GM23338 (cell line): ENCODE measurements around the gene C1orf21. TPM values are rescaled to one million over a fixed set of nuclear protein-coding genes. Genes with fewer than 3 reads are reported as not detected.

Source experiments
- ATAC-seq: fragments of 200-7000 bp; cut with Tn5 transposase; 3 replicates; pipeline ENCODE4 v1.9.1; 2020
- DNase-seq: peaks from one replicate; pipeline ENCODE4 v3.0.0-alpha.2; 2015; ENCODE audit warnings: low spot score
- H2AFZ ChIP-seq: fragments of 200-600 bp; sonication (generic); 2 replicates; pipeline ENCODE4 v1.8.0; 2016; ENCODE audit warnings: antibody characterized with exemption, mild to moderate bottlenecking, moderate library complexity
- H3F3A ChIP-seq: fragments of 200-600 bp; sonication (generic); replicated peaks from 2 replicates; pipeline ENCODE4 v1.8.0; 2017; ENCODE audit warnings: antibody characterized with exemption, mixed run types, low read depth
- H3K27ac ChIP-seq: fragments of 200-600 bp; sonication (generic); 2 replicates; pipeline ENCODE4 v1.6.1; 2016; ENCODE audit warnings: low read depth
- H3K27me3 ChIP-seq: fragments of 200-600 bp; sonication (generic); 2 replicates; pipeline ENCODE4 v1.8.0; 2016; ENCODE audit warnings: mild to moderate bottlenecking, mixed run types, moderate library complexity; ENCODE audit not compliant: insufficient read depth
- H3K36me3 ChIP-seq: fragments of 200-600 bp; sonication (generic); 2 replicates; pipeline ENCODE4 v1.8.0; 2016; ENCODE audit warnings: mild to moderate bottlenecking; ENCODE audit not compliant: insufficient read depth
- H3K4me1 ChIP-seq: fragments of 200-600 bp; sonication (generic); 2 replicates; pipeline ENCODE4 v1.8.0; 2016; ENCODE audit warnings: mild to moderate bottlenecking, moderate library complexity; ENCODE audit not compliant: insufficient read depth
- H3K4me2 ChIP-seq: fragments of 200-600 bp; sonication (generic); 2 replicates; pipeline ENCODE4 v1.7.1; 2017; ENCODE audit warnings: mixed run types
- H3K4me3 ChIP-seq: fragments of 200-600 bp; sonication (generic); 2 replicates; pipeline ENCODE4 v1.6.1; 2016; ENCODE audit warnings: mixed run types
- H3K79me2 ChIP-seq: fragments of 200-600 bp; sonication (generic); replicated peaks from 2 replicates; pipeline ENCODE4 v1.8.0; 2017; ENCODE audit warnings: mild to moderate bottlenecking; ENCODE audit not compliant: insufficient read depth
- H3K9me2 ChIP-seq: fragments of 200-600 bp; sonication (generic); 2 replicates; pipeline ENCODE4 v1.8.0; 2017; ENCODE audit not compliant: insufficient read depth
- H4K20me1 ChIP-seq: fragments of 200-600 bp; sonication (generic); replicated peaks from 2 replicates; pipeline ENCODE4 v1.8.0; 2017; ENCODE audit warnings: mild to moderate bottlenecking; ENCODE audit not compliant: insufficient read depth
- H3K27ac Mint-ChIP-seq: 2 replicates; pipeline ENCODE4 v1.8.0; 2020; ENCODE audit warnings: inconsistent platforms, mild to moderate bottlenecking, moderate library complexity, mixed read lengths
- H3K27me3 Mint-ChIP-seq: 3 replicates; pipeline ENCODE4 v1.8.0; 2022; ENCODE audit warnings: low read depth, mild to moderate bottlenecking, moderate library complexity, mixed read lengths, inconsistent platforms; ENCODE audit not compliant: insufficient read depth, poor library complexity
- H3K36me3 Mint-ChIP-seq: 3 replicates; pipeline ENCODE4 v1.8.0; 2021; ENCODE audit warnings: low read depth, mild to moderate bottlenecking, inconsistent platforms, moderate library complexity, mixed read lengths
- H3K4me1 Mint-ChIP-seq: 3 replicates; pipeline ENCODE4 v1.8.0; 2020; ENCODE audit warnings: mild to moderate bottlenecking, inconsistent platforms, mixed read lengths
- H3K4me3 Mint-ChIP-seq: 3 replicates; pipeline ENCODE4 v1.8.0; 2021; ENCODE audit warnings: moderate library complexity, mild to moderate bottlenecking, inconsistent platforms, mixed read lengths
- H3K9me3 Mint-ChIP-seq: 3 replicates; pipeline ENCODE4 v1.8.0; 2020; ENCODE audit warnings: moderate library complexity, mild to moderate bottlenecking, inconsistent platforms, mixed read lengths
- CREB1 ChIP-seq: fragments of 250-450 bp; sonication (Bioruptor Pico); IDR thresholded peaks from 2 replicates; pipeline ENCODE4 v1.5.0; 2020; ENCODE audit warnings: low read depth, mild to moderate bottlenecking, moderate library complexity
- EZH2 ChIP-seq: fragments of 200-600 bp; sonication (generic); IDR thresholded peaks from one replicate; pipeline ENCODE4 v1.8.0; 2017; ENCODE audit warnings: antibody characterized with exemption, mild to moderate bottlenecking, low read depth; ENCODE audit not compliant: unreplicated experiment
- EZH2phosphoT487 ChIP-seq: fragments of 200-600 bp; sonication (generic); IDR thresholded peaks from one replicate; pipeline ENCODE4 v1.8.1; 2018; ENCODE audit warnings: antibody characterized with exemption; ENCODE audit not compliant: unreplicated experiment
- JUNB ChIP-seq: IDR thresholded peaks from one replicate; pipeline ENCODE4 v1.6.1; 2016; ENCODE audit warnings: antibody characterized with exemption; ENCODE audit not compliant: unreplicated experiment
- NANOG ChIP-seq: IDR thresholded peaks from 2 replicates; pipeline ENCODE4 v1.6.1; 2016; ENCODE audit warnings: antibody characterized with exemption, borderline replicate concordance
- POLR2AphosphoS5 ChIP-seq: IDR thresholded peaks from 2 replicates; pipeline ENCODE4 v1.6.1; 2016; ENCODE audit warnings: antibody characterized with exemption, low read depth
- STAT1 ChIP-seq: IDR thresholded peaks from one replicate; pipeline ENCODE4 v1.6.1; 2016; ENCODE audit warnings: antibody characterized with exemption; ENCODE audit not compliant: unreplicated experiment
- ZNF114 ChIP-seq: fragments of 250-450 bp; sonication (Bioruptor Pico); IDR thresholded peaks from 2 replicates; pipeline ENCODE4 v1.5.0; 2020; ENCODE audit warnings: mild to moderate bottlenecking, moderate library complexity
- ZNF331 ChIP-seq: fragments of 250-450 bp; sonication (Bioruptor Pico); IDR thresholded peaks from 2 replicates; pipeline ENCODE4 v1.5.0; 2020; ENCODE audit warnings: low read depth, mild to moderate bottlenecking, moderate library complexity
- polyA plus RNA-seq: library from polyadenylated mRNA; unstranded; fragments of >200 nt; fragmentation: Nextera tagmentation; extraction: Ambion mirVana; gene quantifications from 2 replicates; pipeline ENCODE4 v1.2.1, GENCODE V29; 2016
- total RNA-seq: library from RNA; depleted of rRNA; stranded (reverse); fragments of >200 nt; shearing (Covaris generic); gene quantifications from 2 replicates; pipeline ENCODE4 v1.2.3, GENCODE V29; 2014
- TF ChIP-seq, protein P1 (sequence below): fragments of 250-450 bp; sonication (Bioruptor Pico); IDR thresholded peaks from 2 replicates; pipeline ENCODE4 v1.5.0; 2020; ENCODE audit warnings: mild to moderate bottlenecking, moderate library complexity
- TF ChIP-seq, protein P2 (sequence below): IDR thresholded peaks from one replicate; pipeline ENCODE4 v1.6.1; 2018; ENCODE audit warnings: antibody characterized with exemption; ENCODE audit not compliant: unreplicated experiment
- TF ChIP-seq, protein P3 (sequence below): IDR thresholded peaks from 2 replicates; pipeline ENCODE4 v1.6.1; 2016; ENCODE audit warnings: antibody characterized with exemption
- TF ChIP-seq, protein P4 (sequence below), 2 experiments: fragments of 200-600 bp in 1 of 2; sonication (generic) in 1 of 2; conservative IDR thresholded peaks; 2 replicates each; pipeline versions ENCODE4 v1.5.1 to v1.6.1; 2016 to 2017; ENCODE audit warnings: antibody characterized with exemption in 2 of 2, low read depth in 2 of 2, mild to moderate bottlenecking in 2 of 2, moderate library complexity in 1 of 2

Gene C1orf21
- total and polyA plus RNA-seq, 2 experiments from 2014 or later: 28.0 to 40.4 TPM

DNA sequence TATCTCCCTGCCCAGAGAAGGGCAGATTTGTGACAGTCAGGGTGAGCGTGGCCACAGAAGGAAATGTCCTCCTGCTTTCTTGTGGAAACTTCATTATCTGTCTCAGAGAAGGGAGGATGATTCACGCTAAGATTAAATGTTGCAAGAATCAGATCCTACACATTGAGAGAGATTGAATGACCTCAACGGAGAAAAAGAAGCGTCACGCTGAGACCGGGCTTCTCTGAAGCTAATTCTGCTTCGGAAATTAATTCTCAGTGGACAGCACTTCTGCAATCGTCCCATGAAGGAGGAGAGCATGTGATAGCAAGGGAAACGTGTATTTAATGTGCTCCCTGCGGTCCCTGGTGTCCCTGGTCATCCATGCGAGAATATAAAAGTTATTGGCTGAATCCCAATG lies 19.8 kb upstream of the C1orf21 start:
- H3F3A ChIP-seq: no peaks in the 10 kb centered on the region

More for the DNA sequence above, 19.8 kb upstream of the C1orf21 start:
- no peaks in the 10 kb centered on the region for H3K9me3 Mint-ChIP-seq
- Histone ChIP-seq H3K79me2 (no peaks in the 10 kb centered on the region), H4K20me1 (no peaks in the 10 kb centered on the region), H3K36me3 (no peaks in the 10 kb centered on the region), H3K27ac (no peak overlapping the region), H3K4me1 (0 out of 2 replicates have a peak, but pooled peaks cover 5% of the 10 kb centered on the region), H2AFZ (0 out of 2 replicates have a peak overlapping the region, but pooled peaks have one; percentile 63), H3K9me2 (no peaks in the 10 kb centered on the region; the same call in 1 of the 2 replicates), H3K4me2 (no peak overlapping the region), H3K4me3 (no peak overlapping the region), H3K27me3 (no peaks in the 10 kb centered on the region)
- H3K4me1 Mint-ChIP-seq: no peaks in the 10 kb centered on the region; the same call in 2 of the 3 replicates
- H3K27me3 Mint-ChIP-seq: no peaks in the 10 kb centered on the region
- TF ChIP-seq CREB1 (CRISPR knock-in tag) (no peak), STAT1 (no peak), ZNF114 (CRISPR knock-in tag) (no peak), NANOG (no peak), ZNF331 (CRISPR knock-in tag) (no peak), EZH2phosphoT487 (no peak), POLR2AphosphoS5 (no peak), JUNB (no peak), EZH2 (no peak)
- TF ChIP-seq, protein P1, sequence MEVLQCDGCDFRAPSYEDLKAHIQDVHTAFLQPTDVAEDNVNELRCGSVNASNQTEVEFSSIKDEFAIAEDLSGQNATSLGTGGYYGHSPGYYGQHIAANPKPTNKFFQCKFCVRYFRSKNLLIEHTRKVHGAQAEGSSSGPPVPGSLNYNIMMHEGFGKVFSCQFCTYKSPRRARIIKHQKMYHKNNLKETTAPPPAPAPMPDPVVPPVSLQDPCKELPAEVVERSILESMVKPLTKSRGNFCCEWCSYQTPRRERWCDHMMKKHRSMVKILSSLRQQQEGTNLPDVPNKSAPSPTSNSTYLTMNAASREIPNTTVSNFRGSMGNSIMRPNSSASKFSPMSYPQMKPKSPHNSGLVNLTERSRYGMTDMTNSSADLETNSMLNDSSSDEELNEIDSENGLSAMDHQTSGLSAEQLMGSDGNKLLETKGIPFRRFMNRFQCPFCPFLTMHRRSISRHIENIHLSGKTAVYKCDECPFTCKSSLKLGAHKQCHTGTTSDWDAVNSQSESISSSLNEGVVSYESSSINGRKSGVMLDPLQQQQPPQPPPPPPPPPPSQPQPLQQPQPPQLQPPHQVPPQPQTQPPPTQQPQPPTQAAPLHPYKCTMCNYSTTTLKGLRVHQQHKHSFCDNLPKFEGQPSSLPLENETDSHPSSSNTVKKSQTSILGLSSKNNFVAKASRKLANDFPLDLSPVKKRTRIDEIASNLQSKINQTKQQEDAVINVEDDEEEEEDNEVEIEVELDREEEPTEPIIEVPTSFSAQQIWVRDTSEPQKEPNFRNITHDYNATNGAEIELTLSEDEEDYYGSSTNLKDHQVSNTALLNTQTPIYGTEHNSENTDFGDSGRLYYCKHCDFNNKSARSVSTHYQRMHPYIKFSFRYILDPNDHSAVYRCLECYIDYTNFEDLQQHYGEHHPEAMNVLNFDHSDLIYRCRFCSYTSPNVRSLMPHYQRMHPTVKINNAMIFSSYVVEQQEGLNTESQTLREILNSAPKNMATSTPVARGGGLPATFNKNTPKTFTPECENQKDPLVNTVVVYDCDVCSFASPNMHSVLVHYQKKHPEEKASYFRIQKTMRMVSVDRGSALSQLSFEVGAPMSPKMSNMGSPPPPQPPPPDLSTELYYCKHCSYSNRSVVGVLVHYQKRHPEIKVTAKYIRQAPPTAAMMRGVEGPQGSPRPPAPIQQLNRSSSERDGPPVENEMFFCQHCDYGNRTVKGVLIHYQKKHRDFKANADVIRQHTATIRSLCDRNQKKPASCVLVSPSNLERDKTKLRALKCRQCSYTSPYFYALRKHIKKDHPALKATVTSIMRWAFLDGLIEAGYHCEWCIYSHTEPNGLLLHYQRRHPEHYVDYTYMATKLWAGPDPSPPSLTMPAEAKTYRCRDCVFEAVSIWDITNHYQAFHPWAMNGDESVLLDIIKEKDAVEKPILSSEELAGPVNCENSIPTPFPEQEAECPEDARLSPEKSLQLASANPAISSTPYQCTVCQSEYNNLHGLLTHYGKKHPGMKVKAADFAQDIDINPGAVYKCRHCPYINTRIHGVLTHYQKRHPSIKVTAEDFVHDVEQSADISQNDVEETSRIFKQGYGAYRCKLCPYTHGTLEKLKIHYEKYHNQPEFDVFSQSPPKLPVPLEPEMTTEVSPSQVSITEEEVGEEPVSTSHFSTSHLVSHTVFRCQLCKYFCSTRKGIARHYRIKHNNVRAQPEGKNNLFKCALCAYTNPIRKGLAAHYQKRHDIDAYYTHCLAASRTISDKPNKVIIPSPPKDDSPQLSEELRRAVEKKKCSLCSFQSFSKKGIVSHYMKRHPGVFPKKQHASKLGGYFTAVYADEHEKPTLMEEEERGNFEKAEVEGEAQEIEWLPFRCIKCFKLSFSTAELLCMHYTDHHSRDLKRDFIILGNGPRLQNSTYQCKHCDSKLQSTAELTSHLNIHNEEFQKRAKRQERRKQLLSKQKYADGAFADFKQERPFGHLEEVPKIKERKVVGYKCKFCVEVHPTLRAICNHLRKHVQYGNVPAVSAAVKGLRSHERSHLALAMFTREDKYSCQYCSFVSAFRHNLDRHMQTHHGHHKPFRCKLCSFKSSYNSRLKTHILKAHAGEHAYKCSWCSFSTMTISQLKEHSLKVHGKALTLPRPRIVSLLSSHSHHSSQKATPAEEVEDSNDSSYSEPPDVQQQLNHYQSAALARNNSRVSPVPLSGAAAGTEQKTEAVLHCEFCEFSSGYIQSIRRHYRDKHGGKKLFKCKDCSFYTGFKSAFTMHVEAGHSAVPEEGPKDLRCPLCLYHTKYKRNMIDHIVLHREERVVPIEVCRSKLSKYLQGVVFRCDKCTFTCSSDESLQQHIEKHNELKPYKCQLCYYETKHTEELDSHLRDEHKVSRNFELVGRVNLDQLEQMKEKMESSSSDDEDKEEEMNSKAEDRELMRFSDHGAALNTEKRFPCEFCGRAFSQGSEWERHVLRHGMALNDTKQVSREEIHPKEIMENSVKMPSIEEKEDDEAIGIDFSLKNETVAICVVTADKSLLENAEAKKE (CRISPR knock-in tag): no peak
- TF ChIP-seq, protein P2, sequence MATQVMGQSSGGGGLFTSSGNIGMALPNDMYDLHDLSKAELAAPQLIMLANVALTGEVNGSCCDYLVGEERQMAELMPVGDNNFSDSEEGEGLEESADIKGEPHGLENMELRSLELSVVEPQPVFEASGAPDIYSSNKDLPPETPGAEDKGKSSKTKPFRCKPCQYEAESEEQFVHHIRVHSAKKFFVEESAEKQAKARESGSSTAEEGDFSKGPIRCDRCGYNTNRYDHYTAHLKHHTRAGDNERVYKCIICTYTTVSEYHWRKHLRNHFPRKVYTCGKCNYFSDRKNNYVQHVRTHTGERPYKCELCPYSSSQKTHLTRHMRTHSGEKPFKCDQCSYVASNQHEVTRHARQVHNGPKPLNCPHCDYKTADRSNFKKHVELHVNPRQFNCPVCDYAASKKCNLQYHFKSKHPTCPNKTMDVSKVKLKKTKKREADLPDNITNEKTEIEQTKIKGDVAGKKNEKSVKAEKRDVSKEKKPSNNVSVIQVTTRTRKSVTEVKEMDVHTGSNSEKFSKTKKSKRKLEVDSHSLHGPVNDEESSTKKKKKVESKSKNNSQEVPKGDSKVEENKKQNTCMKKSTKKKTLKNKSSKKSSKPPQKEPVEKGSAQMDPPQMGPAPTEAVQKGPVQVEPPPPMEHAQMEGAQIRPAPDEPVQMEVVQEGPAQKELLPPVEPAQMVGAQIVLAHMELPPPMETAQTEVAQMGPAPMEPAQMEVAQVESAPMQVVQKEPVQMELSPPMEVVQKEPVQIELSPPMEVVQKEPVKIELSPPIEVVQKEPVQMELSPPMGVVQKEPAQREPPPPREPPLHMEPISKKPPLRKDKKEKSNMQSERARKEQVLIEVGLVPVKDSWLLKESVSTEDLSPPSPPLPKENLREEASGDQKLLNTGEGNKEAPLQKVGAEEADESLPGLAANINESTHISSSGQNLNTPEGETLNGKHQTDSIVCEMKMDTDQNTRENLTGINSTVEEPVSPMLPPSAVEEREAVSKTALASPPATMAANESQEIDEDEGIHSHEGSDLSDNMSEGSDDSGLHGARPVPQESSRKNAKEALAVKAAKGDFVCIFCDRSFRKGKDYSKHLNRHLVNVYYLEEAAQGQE: no peak
- TF ChIP-seq, protein P3, sequence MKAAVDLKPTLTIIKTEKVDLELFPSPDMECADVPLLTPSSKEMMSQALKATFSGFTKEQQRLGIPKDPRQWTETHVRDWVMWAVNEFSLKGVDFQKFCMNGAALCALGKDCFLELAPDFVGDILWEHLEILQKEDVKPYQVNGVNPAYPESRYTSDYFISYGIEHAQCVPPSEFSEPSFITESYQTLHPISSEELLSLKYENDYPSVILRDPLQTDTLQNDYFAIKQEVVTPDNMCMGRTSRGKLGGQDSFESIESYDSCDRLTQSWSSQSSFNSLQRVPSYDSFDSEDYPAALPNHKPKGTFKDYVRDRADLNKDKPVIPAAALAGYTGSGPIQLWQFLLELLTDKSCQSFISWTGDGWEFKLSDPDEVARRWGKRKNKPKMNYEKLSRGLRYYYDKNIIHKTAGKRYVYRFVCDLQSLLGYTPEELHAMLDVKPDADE: no peak
- TF ChIP-seq, protein P4, sequence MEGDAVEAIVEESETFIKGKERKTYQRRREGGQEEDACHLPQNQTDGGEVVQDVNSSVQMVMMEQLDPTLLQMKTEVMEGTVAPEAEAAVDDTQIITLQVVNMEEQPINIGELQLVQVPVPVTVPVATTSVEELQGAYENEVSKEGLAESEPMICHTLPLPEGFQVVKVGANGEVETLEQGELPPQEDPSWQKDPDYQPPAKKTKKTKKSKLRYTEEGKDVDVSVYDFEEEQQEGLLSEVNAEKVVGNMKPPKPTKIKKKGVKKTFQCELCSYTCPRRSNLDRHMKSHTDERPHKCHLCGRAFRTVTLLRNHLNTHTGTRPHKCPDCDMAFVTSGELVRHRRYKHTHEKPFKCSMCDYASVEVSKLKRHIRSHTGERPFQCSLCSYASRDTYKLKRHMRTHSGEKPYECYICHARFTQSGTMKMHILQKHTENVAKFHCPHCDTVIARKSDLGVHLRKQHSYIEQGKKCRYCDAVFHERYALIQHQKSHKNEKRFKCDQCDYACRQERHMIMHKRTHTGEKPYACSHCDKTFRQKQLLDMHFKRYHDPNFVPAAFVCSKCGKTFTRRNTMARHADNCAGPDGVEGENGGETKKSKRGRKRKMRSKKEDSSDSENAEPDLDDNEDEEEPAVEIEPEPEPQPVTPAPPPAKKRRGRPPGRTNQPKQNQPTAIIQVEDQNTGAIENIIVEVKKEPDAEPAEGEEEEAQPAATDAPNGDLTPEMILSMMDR (conservative IDR thresholded peaks at IDR 0.05; ENCODE audit: low read depth in 2 of 2): no peak
- H3K27ac Mint-ChIP-seq: no peak overlapping the region
- ATAC-seq: no peak
- H3K4me3 Mint-ChIP-seq: no peak overlapping the region
- H3K36me3 Mint-ChIP-seq: no peaks in the 10 kb centered on the region
- no peak for DNase-seq
